Kidney glomerular epithelial cell (primary cell): ENCODE data around the gene SDHB.

ENCODE experiments used
- DNase-seq: peaks from one replicate; lab custom pipeline; 2025; lab: John Stamatoyannopoulos, UW

SDHB gene

DNA sequence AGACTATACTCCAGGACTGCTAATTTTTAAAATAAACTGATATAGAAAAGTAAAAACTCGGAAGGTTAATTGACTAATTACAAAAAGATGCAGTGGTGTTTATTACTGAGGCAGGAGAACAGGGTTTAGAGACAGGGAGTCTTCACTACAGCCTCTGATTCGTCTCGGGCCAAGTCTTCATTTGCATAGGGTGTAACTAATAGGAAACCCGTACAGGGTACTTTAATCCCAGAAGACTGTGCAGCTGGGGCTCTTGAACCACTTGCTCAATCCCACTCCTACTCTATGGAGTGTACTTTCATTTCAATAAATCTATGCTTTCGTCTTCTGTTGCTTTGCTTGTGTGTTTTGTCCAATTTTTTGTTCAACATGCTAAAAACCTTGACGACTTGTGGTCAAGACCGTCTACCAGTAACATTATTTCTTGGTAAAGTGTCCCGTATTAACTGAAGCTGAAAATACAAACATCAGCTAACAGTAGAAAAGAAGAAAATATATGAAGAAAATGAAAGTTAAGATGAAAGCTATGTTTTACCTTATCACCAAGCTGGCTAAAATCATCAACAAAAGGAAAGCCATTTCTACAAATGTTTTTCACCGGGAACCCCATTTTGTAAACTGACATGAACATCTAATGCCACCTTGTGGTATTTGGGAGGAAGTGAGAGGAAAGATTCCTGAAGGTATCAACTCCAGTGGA is 8.0 kb downstream of the SDHB start:
- peak; percentile 63 for DNase-seq

DNA sequence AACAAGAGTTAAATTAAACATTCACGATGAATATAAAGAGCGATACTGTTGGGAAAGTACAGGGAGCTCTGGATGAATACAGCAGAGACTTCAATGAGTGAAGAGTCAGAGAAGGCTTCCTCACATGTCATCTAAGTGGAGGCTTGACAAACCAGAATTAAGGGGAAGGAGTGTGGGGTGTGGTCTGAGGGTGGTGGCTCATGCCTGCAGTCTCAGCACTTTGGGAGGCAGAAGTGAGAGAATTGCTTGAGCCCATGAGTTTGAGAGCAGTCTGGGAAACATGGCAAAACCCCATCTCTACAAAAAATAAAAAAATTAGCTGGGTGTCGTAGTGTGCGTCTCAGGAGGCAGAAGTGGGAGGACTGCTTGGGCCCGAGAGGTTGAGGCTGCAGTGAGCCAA is 8.7 kb downstream of the SDHB start:
- no peak for DNase-seq

DNA sequence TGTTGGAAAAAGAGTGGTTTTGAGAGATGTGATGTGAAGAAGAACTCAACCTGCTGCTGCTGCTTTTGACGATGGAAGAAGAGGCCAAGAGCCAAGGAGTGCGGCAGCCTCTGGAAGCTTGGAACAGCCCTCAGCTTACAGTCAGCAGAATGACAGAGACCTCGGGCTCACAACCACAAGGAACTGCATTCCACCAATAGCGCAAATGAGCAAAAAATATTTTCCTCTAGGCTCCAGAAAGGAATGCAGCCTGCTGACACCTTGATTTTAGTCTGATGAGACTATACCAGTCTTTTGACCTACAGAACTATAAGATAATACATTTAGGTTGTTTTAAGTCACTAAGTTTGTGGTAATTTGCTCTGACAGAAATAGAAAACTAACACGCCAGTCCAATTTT is 10.2 kb downstream of the SDHB start:
- no peak for DNase-seq

DNA sequence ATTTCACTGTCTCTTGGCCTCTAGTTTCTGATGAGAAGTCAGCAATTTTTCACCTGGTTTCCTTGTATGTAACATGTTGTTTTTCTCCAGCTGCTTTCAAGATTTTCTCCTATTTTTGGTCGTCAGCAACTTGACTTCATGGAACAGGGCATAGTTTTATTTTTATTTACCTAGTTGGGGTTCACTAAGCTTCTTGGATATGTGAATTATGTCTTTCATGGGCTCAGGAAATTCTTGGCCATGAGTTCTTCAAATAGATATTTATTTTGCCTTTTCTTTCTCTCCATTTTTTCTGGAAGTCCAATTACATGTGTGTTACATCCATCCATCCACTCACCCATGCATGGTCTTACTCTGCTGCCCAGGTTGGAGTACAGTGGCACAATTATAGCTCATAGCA is 13.7 kb downstream of the SDHB start:
- DNase-seq: no peak

DNA sequence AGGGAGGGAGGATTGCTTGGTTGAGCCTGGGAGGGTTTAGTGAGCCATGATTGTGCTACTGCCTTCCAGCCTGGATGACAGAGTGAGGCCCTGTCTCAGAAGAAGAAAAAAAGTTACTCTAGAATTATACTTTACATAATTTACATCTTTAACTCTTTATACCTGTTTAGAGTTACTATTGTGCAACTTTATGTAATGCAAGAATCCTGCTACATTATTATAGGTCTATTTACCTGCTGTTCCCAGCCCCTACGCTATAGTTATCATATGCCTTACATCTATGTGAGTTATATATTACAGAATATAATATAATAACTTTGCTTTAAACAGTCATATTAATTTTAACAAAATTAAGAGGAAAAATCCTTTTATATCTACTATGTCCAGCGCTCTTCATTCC is 14.3 kb downstream of the SDHB start:
- no peak for DNase-seq

DNA sequence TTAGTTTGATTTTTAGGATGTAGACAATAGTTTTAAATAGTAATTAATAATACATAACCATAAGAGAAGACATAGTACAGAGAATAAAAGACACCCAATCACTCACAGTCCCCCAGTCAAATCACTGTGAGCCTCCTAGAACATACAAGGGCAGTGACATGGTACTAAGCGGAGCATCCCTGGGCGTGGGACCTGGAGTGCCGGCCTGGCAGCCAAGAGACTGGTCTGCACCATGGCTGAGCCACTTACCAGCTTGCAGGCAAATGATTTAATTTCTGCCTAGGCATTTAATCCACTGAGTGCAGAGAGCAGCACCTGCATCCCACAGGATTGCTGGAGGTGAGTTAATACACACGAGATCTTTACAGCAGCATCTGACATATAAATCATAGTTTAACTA is 20.4 kb downstream of the SDHB start:
- no peak for DNase-seq

DNA sequence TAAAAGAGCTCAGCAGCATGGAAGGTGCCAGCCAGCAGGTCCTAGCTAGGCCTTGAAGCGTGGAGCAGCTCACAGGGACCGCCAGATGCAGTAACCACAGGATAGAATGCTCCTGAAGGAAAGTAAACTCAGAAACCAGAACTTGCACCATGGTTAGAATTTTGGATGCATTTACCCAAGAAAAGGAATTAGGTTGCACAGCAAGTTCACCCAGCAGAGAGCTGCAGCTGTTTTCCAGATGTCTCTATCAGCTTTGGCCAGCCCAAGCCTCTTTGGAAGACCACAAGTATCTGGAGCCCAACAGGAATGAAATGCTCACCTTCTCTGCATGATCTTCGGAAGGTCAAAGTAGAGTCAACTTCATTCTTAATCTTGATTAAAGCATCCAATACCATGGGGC is 21.1 kb downstream of the SDHB start:
- no peak for DNase-seq

DNA sequence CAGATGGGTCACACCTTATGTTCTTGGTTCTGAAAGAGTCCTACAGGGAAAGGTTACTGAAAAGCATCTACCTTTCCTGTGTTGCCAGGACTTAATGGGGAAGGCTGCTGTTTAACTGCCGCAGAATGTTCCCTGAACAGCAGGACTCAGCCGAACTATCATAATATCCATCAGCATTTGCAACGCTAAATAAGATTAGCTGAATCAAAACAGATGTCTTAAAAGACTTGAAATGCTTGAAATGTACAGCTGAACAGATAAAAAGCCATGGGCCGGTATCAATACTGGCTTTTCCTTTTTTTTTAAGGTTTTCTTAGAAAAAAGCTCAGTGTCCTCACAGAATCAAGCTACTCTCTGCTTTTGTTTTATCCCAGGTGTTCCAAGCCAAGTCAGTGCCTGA is 22.4 kb downstream of the SDHB start:
- DNase-seq: no peak

DNA sequence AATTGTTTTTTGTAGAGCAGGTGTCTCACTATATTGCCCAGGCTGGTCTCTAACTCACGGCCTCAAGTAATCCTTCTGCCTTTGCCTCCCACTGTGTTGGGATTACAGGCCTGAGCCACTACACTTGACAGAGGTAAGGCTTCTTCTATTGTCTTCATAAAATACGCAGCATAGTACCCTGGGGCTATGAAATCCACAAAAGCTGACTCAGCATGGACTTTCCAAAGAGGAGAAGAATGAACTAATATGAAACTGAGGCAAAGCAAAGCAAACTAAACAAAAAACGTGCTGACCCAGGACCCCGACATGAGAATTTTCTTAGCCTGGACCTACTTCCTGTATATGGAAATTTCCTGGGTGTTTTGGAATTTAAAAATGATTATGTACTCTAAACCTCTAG is 23.6 kb downstream of the SDHB start:
- no peak for DNase-seq

DNA sequence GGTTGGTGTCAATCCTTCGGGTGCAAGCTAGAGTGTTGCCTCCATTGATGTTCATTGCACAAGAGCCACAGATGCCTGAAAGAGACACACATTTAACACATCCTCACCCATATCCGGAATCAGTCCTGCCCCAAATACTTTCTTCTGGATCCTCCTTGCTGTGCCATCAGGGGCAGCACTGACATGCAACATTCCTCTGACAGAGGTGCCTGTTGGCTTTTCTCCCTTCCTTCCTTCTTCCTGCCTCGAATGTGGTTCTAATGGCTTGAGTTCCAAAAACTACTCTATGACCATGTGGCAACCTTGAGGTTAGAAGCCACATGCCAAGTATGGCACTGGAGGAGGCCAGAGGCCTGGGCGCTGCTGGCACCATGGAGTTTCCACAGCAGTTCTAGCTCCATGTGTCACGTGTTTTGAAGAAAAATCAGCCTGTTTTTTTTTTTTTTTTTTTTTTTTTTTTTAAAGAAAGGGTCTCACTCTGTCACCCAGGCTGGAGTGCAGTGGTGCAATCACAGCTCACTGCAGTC is 25.1 kb downstream of the SDHB start:
- no peak for DNase-seq

DNA sequence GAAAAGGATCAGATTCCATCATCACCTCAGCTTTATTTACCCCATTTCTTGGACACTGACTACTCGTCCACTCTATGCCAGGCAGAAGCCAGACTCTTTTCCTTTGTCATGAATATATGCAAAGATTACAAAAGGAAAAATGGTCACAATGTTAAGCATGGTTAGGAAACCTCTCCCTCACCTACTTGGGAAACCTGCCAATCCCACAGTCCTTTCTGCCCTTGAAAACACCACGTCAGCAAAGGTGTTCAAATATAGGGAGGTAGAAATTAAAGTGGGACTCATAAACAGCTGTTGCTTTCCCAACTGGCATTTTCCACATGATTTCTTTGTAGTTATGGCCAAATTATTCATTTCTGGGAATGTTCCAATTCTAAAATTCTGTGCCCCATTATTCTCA is 25.9 kb downstream of the SDHB start:
- no peak for DNase-seq

DNA sequence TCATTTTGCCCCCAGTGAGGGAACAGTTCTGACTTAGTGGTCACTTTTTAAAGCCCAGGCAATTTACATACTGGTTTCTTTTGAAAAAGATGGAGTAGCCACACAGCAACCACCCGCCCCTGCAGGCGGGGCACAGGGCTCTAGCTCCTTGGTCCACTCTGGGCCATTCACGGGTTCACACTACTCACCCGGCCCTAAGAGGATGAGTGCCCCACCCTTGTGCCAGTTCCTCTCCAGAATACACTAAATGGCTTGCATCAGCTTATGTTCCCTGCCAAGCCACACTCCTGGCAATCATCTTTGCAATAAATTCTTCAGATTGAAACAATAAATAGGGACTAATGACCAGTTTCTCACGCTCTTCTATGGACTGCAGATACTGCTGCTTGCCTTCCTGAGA is 26.4 kb downstream of the SDHB start:
- DNase-seq: no peak

DNA sequence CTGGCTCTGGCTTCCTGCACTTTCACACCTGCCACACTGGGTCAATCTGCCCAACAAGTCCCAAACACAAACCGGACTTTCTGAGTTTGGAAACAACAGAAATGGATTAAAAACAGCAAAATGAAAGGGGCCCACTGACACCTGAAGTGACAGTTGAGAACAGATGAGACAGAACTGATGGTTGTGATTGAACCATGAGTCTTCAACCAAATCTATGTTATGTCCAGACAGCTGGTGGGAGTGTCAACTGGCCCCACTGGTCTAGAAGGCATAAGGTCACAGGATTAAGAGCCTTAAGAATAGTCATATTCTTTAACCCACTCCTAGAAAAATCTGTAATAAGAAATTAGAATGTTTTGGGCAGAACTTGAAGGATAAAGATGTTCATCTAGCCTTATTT is 29.1 kb downstream of the SDHB start:
- no peak for DNase-seq

DNA sequence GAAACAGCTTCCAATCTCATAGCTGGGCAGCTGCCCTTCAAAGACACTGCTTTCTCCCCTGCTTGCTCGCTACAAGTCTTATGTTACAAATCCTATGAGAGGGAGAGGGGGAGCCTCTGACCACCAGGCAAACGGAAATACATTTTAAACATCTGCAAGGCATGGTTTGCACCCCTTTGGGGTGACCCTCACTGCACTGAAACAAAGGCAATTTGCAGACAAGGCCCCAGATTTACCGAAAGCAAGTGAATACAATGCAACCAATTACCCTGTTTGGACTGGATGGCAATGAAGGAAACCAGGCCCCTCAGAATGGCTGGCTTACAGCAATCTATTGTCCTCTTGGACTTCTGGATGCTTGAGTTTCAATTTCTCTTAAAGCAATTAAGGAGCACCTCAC is 30.3 kb downstream of the SDHB start:
- no peak for DNase-seq

DNA sequence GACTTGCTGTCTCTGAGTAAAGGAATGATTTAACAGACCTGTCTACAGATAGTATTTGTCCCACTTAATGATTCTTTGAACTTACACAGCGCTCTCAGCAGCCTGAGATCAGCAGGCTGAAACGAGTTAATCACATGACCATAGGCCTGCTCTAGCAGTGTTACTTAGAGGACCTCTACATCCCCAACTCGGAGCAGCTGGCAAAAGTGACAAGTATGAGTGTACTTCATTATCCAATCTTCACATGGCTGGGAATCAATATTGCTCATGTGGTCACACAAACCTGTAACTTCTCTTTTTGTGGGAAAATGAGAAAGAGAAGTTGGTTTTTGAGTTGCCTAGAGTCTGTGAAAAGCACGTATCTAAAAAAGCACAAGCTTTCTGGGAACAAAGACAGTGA is 30.7 kb downstream of the SDHB start:
- DNase-seq: no peak

DNA sequence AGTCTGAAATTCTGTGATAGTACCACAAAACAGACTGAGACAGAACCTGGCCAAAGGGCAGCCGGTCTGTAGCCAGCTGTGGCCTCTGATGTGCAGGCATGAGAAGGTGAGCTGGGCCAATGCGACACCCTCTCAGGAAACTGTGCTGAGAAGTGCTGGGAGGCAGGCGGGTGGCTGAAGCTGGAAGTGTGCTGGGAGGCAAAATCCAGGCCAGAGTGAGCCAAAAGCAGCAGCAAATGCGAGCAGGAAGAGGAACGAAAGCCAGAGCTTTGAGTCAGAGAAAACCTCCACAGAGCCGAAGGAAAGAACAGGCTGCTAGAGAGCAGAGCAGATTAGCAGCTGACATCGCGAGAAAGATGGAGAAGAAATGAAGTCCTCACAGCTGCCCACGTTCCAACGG is 31.9 kb downstream of the SDHB start:
- DNase-seq: no peak

DNA sequence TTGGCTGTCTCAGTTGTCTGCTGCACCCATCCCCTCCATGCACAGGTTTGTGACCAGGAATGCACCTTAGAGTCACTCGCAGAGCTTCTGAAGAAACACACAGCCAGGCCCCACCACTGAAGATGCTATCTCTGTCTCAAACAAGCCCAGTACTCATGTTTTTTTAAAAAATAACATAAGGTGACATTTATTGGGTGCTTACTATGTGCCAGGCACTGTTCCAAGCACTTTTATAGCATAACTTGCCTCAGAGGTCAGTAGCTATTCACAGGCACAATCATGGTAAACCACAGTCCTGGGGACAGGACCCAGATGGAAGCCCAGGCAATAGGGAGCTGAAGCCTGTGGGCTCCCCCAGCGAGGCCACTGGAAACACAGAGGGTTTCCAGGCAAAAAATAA is 33.3 kb downstream of the SDHB start:
- DNase-seq: no peak

DNA sequence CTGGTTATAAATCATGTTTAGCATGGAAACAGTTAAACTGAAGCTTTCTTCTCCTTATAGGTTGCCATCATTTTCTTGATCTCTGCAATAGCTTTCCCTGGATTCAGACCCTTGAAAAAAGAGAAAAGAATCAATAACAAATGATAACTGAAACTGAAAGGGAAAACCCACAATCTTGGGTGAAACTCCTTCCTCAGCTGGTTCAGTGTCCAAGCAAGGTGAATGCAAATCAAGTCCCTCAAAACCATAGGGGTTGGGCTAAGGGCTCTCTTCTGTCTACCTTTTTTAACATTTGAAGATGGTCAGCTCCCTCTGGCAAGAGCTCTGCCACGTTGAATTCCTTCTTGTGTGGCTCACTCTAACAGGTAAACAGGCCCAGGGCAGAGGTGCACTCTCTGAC is 35.0 kb downstream of the SDHB start:
- DNase-seq: no peak

DNA sequence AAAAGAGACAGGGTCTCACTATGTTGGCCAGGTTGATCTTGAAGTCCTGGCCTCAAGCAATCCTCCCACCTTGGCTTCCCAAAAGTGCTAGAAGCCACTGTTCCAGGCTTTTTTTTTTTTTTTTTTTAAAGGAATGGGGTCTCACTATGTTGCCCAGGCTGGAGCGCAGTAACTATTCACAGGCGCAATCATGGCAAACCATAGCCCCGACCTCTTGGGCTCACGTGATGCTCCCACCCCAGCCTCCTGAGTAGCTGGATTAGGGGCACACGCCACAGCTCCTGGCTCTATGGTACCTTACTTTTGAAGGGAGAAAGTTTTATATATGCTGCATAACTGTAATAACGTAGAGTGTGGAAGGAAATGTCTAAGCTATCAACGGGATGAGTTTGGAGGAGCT is 36.4 kb downstream of the SDHB start:
- DNase-seq: no peak

DNA sequence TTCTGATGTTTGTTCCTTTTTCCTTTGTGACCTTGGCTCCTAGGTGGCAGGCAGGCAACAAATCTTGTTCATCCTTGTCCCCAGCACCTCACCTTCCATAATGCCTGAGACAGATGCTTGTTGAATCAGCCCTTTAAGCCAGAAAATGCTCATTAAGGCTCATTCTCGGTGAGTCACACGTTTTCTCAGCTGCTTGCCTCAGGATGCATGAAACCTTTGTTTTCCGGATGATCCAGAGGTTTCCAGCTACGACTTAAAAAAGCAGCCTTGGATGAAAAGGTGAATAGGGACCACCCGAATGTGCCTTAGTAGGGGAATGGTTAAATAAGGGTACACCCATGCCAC is 37.5 kb downstream of the SDHB start:
- peak; percentile 12 for DNase-seq

DNA sequence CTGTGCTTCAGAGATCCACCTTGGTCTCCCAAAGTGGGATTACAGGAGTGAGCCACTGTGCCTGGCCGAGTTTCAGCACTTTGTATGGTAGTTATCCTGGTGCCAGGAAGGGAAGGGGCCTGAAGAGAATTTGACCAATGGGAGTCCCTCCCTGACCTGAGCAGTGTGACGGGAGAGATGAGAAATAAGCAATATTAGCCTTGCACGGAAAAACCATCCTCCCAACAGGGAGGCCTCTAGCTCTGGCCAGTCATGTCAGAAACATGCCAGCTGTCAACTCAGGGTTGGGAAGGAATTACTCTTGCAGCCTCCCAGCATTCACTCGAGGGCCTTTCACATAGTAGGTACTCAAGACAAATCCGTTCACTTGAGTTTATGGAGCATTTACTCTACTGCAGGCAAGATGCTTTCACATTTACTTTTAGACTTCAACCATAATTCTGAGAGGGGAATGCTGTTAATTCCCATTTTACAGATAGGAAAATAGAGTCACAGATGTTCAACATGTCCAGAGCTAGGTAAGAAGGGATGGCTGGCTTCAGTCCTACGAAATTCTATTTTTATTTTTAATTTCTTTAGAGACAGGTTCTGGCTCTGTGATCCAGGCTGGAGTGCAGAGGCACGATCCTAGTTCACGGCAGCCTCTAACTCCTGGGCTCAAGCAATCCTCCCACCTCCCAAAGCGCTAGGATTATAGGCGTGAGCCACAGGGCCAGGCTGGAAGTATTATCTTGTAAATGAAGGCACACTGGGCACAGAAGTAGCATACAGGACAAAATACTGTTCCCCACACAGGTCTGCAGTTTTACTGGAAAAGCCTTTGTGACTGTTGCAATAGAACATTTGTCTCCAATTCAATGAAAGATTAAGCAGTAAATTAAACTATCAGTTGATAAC is 38.9 kb downstream of the SDHB start:
- DNase-seq: no peak

DNA sequence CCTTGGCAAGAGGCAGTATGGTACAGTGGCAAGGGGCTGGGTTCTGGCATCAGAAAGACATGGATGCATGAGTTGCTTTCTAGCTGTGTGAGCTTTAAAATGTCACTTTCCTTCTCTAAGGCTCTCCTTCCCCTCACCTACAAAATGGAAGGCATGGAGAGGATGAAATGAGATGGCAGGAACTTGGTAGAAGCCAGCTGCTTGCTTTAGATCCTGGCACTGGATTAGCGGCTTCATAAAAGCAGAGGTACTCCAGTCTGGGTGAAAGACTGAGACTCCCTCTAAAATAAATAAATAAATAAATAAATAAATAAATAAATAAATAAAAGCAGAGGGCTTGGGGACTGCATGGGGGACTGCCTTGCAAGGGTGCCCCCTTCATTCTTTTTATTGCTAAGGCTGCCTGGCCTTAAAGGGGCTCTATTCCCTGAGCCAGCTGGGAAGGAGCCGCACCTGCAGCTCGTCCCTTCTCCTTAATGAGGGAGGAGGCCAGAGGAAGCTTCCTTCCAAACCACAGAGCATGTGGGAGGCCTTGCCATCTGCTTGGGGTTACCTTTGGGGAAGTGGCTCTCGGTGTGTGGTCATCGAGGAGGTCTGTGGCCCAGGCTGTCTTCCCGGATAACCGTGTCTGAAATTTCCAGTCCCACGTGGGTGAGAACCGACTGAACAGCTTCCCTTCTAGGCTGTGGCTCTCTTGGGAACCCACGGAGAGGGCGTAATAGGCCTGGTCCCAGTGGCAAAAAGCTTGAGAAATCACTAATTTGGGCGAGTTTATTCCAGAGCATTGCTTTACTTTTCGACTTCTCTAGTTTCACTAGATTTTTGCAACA is 40.1 kb downstream of the SDHB start:
- no peak for DNase-seq
